Fibroblast of skin of right quadriceps (primary cell): ENCODE results near the gene SLC16A10.

Experiments used
- DNase-seq: peaks from one replicate; pipeline ENCODE4 v3.0.0-alpha.2; 2013

Gene SLC16A10

DNA sequence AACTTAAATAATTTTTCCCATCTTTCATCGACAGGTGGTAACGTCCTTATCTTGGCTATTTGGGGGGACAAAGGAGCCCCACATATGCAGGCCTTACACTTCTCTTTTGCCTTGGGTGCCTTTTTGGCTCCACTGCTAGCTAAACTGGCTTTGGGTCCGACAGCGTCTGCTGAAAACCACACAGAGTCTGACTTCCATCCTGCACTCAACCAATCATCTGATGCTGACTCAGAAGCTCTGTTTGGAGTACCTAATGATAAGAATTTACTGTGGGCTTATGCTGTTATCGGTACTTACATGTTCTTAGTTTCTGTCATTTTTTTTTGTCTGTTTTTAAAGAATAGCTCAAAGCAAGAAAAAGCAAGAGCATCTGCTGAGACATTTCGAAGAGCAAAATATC, 178.5 kb downstream of the SLC16A10 start:
- DNase-seq: no peak

DNA sequence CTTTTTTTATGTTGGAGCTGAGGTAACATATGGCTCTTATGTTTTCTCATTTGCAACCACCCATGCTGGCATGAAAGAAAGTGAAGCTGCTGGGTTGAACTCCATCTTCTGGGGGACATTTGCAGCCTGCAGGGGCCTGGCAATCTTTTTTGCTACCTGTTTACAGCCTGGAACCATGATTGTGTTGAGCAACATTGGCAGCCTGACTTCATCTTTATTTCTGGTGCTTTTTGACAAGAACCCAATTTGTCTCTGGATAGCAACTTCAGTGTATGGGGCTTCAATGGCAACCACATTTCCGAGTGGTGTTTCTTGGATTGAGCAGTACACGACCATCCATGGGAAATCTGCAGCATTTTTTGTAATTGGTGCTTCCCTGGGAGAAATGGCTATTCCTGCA, 179.0 kb downstream of the SLC16A10 start:
- DNase-seq: no peak

DNA sequence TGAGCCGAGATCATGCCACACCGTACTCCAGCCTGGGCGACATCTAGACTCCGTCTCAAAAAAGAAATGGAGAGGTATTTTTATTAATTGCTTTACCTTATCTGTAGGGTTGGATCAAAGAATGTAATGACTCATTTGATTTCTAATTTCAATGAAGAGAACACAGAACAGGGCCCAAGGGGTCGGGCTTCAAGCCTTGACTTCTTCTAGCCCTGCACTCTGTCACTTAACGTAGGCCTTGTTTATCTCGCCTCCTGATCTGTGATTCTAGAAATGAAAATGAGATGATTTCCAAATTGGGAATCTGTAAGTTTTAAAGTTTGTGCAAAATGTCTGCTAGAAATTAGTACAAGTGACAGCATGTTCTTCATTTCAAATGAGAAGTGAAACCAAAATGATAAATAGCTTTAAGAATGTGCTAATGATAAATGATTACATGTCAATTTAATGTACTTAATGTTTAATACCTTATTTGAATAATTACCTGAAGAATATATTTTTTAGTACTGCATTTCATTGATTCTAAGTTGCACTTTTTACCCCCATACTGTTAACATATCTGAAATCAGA, 180.5 kb downstream of the SLC16A10 start:
- no peak for DNase-seq

DNA sequence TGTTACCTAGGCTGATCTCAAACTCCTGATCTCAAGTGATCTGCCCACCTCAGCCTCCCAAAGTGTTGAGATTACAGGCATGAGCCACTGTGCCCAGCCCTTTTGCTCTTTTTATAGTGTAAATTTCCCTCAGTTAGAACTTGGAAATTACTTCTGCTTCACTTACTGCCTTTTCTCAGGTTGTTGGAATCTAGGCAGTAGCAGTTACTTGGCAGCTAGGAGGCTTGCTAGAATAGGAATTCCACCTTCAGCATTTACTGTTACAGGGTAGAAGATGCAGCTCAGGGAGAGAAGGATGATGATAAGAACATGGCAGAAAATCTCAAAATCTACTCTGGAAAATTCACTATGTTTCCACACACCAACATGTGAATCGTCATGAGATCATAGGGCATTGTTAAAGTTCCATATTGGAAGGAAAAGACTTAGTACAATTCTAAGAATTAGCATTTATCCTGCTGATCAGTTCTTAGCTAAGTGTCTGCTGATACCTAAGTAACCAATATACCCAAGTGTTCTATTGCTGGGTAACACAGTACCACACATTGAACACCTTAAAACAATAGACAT, 182.2 kb downstream of the SLC16A10 start:
- DNase-seq: no peak

DNA sequence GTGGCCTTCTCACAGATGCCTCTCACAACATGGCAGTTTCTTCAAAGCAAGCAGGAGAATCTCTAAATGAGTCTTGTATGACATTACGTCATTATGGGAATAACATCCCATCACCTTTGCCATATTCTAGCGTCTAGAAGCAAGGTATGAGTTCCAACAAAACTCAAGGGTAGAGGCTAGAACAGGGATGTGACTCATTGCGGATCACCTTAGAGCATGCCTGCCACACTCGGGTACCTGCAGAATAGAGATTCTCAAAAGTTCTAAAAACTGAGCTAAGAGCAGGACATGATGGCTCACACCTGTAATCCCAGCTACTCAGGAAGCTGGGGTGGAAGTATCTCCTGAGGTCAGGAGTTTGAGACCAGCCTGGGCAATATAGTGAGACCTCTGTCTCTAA, 182.8 kb downstream of the SLC16A10 start:
- DNase-seq: no peak

DNA sequence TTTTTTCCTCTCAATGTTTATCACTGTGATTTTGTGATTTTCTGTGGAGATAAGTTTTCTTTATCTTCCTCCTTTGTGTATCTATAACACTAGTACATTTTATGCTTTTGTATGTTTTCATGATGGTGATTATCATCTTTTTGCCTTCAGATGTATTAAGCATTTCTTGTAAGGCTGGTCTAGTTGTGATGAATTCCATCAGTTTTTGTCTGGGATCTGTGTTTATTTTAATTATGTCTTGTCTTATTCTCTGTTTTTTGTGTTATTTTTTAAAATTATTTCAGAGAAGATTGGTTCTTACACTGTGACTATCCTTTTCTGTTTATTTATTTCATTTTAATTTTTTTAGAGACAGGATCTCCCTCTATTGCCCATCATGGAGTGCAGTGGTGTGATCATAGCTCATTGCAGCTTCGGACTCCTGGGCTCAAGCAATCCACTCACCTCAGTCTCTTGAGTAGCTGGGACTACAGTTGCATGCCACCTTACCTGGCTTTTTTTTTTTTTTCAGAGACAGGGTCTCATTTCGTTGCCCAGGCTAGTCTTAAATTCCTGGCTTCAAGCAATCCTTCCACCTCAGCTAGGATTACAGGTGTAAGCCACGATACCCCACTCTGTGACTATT, 187.4 kb downstream of the SLC16A10 start:
- no peak for DNase-seq

DNA sequence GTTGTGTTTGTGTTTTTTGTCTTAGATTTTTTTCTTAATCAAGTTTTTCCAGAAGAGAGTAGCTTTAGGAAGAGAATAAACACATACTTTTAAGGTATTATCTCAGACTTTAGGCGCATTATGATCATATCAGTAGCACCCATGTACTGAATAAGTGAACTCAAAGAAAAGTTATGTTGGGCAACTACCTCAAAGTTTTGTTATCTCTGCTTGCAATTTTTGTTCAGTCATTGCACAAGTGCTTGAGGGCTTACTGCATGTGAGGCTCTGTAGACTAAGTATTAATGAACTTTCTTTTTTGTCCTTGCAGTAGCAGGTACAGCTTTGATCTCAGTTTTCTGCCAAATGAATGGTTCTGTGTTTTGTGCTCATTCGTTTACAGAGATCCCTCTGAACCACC, 189.0 kb downstream of the SLC16A10 start:
- DNase-seq: no peak

DNA sequence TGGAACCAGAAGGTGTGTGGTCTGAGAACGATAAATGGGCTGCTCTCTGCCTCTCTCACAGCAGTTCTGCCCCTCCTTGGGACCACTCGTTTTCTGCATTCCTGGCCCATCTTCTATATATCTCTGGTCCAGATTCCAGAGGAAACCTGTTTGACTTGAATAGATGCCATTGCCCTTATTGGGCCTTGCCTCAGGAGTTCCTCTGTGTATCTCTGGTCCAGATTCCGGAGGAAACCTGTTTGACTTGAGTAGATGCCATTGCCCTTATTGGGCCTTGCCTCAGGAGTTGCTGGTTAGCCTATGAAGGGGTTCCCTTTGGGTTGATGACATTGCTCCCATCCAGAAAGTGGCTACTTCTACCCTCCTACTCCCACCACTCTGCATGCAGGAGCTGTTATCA, 189.4 kb downstream of the SLC16A10 start:
- no peak for DNase-seq

DNA sequence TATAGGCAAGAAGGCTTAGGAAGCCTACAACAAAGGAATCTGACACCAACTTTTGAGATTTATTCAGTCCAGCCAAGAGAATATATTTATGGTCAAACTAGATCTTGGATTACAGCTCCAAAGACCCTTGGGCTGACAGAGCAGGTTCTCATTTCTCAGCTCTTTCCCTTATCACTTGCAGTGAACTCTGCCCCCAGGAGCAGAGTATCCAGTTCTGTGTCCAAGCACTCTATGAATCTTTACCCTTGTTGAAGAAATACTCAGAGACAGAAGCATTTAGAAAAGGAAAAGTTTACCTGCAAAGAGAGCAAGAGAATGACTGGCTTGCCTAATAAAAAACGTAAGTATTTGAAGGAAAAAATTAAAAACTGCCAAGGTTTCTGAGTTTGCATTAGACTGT, 190.5 kb downstream of the SLC16A10 start:
- no peak for DNase-seq

DNA sequence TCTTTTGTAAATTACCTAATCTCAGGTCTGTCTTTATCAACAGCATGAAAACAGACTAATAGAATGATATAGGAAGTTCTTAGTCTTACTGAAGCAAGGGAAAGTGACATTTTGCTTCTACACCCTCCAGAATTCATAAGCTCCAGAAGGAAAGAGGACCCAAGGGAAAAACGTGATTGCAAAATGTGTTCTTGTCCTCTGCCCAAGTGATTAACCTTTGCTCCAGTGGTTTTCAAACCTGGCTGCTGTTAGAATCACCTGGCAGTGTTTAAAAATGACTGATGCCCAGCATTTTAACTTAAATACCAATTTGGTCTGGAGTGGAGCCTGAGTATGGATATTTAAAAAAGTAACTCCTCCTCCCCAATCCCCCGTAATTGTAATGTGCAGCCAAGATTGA, 191.4 kb downstream of the SLC16A10 start:
- no peak for DNase-seq

DNA sequence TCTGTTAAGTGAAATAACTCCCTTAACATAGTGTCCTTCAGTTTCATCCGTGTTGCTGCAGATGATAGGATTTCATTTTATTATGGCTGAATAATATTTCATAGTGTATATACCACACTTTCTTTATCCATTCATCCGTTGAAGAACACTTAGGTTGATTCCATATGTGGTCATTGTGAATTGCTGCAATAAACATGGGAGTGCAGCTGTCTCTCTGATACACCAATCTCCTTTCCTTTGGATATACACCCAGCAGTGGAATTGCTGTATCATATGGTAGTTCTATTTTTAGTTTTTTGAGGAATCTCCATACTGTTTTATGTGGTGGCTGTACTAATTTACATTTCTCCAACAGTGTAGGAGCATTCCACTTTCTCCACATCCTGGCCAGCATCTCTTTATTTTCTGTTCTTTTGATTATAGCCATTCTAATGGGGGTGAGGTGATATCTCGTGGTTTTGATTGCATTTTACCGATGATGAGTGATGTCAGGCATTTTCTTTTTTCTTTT, 193.2 kb downstream of the SLC16A10 start:
- DNase-seq: peak; percentile 57
